Hematopoietic multipotent progenitor cell treated with erythropoietin and hydrocortisone succinate and interleukin-3 and kit ligand, for 8 days (in vitro differentiated cells): ENCODE results near the gene C2orf42.
"Not testable (repeated sequence)": the region's sequence is repeated elsewhere in the genome, so short reads cannot be mapped to it uniquely, and the experiment has no call there.

ENCODE experiments used
- DNase-seq: peaks from one replicate; pipeline ENCODE4 v3.0.0-alpha.2; 2015

The C2orf42 gene

DNA sequence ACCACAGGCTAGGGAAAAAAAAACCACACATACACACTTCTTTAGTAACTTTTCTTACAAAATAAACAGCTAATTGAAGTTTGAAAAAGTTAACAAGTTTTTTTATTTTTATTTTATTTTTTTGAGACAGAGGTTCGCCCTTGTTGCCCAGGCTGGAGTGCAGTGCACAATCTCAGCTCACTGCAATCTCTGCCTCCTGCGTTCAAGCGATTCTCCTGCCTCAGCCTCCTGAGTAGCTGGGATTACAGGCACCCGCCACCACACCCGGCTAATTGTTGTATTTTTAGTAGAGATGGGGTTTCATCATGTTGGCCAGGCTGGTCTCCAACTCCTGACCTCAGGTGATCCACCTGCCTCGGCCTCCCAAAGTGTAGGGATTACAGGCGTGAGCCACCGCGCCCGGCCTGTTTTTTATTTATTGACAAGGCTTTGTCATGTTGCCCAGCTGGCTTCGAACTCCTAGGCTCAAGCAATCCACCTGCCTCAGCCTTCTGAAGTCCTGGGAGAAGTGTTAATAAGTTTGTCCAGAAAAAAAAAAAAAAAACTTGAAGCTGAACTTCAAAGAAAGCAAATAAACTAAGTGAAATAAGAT, 21.1 kb downstream of the C2orf42 start:
- not testable (repeated sequence) for DNase-seq

DNA sequence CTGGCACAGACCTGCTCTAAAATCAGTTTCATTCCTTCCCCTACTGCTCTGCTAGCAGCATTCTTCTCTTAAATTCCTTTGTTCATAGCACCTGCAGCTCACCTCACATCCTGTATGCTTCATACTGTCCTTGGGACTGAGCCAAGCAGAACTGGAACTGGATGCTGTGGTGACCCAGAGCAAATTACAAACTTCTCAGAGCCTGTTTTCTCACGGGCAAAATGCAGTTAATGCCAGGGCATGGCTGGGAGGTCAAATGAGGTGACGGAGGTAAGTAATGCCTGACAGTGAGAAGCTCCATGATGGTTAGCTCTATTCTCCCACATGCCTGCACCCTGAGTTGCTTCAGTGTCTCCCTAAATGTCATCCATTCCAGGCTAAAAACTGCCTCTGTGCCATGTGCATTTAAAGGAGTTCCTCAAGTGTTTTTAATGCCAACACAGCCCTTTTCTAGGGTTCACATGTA, 29.7 kb downstream of the C2orf42 start:
- no peak for DNase-seq

DNA sequence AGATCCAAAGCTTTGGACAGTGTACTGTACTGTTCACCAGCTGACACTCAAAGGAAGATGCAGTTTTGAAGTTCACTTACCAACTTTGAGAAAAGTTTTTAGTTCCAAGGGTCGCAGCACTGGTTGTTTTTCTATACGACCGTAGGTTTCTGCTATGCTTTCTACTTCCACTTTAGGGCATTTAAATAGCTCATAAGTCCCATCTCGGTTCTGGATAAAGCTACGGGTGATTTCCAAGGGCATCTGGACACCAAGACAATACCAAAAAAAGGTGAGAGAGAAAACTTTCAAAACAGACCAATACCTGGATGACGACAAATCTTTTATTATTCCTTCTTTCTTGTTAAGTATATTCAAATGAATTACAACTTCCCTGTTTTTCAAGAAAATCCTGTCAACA, 30.3 kb downstream of the C2orf42 start:
- no peak for DNase-seq

DNA sequence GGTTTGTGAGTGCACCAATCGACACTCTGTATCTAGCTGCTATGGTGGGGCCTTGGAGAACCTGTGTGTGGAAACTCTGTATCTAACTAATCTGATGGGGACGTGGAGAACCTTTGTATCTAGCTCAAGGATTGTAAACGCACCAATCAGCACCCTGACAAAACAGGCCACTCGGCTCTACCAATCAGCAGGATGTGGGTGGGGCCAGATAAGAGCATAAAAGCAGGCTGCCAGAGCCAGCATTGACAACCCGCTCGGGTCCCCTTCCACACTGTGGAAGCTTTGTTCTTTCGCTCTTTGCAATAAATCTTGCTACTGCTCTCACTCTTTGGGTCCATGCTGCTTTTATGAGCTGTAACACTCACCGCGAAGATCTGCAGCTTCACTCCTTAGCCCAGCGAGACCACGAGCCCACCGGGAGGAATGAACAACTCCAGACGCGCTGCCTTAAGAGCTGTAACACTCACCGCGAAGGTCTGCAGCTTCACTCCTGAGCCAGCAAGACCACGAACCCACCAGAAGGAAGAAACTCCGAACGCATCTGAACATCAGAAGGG, 41.6 kb downstream of the C2orf42 start:
- DNase-seq = not testable (repeated sequence)

DNA sequence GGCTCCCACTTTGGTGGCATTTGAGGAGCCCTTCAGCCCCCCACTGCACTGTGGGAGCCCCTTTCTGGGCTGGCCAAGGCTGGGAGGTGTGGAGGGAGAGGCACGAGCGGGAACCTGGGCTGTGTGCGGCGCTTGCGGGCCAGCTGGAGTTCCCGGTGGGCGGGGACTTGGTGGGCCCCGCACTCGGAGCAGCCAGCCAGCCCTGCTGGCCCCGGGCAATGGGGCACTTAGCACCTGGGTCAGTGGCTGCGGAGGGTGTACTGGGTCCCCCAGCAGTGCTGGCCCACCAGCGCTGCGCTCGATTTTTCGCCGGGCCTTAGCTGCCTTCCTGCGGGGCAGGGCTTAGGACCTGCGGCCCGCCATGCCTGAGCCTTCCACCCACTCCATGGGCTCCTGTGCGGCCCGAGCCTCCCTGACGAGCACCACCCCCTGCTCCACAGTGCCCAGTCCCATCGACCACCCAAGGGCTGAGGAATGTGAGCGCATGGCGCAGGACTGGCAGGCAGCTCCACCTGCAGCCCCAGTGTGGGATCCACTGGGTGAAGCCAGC, 42.5 kb downstream of the C2orf42 start:
- not testable (repeated sequence) for DNase-seq

DNA sequence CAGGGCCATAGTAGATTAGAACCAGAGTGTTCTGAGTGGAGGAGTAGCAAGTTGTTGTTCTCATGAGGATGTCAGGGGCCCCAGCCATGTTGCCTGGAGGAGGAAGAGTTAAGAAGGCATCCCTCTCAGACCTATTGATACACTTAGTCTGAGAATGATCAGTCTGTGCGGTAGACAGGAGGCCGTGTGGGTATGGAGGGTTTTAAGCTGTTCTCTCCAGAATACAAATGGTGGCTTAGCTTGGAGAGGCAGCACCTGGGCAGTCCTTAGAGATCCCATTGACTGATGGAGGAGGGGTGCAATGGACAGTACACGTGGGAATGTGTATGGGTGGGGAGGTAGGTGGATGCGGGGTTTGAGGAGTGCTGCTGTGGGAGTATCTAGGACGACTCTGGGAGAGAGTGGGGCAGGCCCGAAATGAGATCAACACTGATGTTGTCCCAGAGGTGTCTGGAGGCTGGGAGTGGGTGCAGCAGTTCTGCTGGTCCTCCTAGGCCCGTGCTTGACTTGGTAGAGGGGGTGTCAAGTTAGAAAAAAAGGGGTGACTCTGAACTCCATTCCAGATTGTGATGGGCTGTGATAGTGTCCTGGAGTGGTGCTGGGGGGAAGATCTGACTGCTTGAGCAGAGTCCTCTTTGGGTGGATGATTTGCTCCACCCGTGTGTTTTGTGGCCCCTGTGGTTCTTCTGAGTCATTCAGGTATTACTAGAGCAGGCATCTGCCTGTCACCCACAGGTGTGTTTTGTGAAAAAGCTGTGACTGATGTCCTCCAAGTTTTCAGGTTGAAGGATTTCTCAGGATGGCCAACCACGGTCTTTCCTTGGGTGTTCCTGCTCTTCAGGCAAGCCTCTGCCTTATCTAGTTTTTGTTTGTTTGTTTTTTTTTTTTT, 44.7 kb downstream of the C2orf42 start:
- DNase-seq = no peak

DNA sequence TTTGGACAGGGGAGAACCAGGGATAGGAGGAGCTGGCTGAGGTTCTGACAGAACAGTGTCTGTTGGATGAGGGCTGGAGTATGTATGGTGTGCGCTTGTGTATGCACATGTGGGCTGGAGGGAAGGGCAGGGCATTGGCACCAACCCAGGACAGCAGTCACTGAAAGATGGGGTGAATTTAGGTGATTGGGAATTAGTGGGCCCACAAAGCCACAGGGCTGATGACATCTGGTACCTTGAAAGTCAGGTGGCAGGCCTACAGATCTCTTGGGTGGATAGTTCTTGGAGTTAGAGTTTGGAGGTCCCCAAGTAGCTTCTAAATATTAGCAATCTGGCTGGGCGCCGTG, 45.7 kb downstream of the C2orf42 start:
- peak; percentile 57 for DNase-seq

DNA sequence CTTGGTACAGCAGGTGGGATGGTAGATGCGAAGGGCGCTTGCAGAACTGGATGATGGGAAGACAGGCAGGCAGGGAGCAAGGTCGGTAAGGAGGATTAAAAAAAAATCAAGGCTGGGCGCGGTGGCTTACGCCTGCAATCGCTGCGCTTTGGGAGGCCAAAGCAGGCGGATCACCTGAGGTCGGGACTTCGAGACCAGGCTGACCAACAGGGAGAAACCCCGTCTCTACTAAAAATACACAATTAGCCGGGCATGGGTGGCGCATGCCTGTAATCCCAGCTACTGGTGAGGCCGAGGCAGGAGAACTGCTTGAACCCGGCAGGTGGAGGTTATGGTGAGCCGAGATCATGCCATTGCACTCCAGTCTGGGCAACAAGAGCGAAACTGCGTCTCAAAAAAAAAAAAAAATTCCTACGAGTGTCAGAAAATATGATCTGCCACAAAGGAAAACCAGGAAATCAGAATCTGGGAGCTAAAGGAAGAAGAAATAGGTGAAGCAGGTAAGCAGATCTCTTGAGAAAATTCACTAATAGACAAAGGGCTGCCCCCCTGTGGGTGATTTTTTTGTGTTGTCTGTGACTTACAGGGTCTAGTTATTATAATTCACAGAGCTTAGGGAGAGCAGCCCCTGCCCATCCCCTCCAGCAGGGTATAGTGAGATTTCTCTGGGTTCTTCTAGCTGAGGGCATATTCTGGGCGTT, 46.2 kb downstream of the C2orf42 start:
- no peak for DNase-seq

DNA sequence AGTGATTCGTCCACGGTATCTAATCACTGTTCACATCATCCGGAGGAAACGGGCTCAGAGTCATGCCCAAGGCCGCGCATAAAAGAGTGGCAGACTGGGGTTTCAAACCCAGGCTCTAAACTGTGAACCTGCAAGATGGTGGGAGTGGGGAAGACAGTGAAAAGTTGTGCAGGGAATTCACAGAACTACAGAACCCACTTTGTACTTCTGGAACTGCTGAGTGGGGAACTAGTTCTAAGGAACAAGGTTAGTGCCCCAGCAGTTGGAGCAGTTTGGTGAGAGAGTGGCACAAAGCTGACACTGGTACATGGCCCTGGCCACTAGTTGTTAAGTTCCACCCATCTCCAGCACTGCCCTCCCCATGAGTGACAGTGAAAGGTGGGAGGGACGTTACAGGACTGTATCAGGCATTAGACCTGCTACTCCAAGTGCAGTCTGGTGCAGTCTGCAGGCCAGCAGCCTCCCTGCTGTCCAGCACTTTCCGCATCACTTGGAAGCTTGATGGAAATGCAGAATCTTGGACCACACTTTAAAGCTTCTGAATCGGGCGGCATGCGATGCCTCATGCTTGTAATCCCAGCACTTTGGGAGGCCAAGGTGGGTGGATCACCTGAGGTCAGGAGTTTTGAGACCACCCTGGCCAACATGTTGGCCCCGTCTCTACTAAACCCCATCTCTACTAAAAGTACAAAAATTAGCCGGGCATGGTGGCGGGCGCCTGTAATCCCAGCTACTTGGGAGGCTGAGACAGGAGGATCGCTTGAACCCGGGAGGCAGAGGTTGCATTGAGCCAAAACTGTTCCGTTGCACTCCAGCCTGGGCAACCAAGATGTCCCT, 47.3 kb downstream of the C2orf42 start:
- peak; percentile 92 for DNase-seq

DNA sequence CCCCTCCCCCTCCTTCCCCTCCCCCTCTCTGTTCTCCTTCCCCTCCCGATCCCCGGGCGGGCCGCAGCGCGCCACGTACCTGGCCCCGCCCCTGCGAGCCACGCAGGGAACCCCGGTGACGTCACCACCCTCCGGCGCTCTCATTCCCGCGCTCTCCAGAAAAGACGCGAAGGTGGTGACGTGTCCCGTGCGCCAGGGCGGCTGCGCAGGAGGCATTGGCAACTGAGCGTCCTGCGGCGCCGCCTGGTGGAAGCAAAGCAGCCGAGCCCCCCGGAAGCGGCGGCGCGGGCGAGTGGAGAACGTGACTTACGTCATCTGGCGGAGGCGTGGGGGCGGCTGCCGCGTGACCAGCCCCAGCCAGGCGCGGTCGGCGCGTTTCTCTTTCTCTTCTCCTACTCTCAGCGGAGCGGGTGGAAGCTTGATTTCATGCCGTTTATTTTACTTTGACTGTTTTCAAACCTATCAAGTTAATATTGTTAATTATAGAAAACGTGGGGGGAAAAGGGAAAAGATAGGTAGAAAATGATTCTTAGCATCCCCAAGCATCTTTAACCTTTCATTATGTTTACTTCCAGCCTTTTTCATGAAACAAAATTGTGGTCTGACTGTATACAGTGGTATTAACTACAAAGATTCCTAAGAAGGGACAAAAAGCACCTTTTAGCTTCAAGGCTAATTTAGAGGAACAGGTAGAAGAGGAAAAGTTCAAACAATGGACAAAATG, 48.1 kb downstream of the C2orf42 start:
- DNase-seq = peak; percentile 99

DNA sequence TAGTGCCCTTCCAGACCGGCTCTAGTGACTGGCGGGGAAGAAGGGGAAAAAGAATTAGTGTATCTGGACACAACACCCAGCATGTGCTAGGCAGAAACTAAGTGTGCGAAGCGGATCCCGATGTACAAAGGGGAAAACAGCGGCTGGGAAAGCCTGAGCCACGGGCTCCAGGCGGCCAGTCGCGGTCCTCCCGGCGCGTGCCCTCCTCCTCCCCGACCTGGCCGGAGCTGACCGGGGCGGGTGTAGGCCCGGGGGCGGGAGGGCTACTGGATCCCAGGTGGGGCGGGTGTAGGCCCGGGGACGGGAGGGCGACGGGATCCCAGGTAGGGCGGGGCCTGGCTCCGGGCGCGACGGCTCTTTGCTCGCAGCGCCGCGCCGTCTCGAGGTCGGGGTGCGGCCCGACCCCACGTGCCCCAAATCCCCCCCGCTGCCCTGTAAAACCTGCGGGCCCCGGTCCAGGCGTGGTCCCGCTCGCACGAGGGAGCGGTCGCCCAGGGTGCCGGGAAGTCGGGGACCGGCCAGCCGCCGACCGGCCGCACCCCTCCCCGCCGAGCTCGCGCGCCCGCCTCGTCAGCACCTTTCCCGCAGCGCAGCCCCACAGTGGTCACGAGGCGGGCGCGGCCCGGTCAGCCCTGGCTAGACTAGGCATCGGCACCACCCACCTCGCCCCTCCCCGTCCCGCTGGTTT, 48.8 kb downstream of the C2orf42 start:
- DNase-seq = no peak

DNA sequence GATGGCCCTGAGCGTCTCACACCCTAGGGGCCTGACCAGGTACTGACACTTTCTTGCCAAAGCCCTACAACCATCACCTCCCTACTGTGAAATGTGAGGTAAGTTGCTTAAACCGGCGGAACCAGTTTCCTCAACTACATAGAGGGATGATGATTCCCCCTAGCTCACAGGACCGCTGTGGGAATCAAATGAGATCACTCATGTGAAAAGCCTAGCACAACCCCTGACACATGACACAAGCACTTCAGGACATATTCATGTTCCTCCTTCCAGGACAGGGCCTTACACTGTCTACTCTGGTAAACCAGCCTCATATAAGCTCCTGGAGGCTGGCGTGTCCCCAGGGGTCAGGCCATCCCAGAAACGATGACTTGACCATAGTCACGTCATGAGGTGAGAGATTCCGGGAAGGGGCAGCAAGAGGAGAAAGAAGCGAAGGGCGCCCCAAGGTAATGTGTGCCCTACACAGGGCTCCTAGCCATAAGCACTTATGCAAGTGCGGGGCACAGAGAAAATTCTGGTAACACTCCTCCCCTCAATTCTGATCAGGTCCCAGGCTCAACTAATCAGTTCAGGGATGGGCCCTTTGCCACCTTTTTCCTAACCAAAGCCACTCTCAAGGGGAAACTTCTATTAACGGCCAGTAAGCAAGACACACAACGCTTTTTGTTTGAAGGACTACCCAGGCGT, 49.5 kb downstream of the C2orf42 start:
- peak; percentile 77 for DNase-seq

DNA sequence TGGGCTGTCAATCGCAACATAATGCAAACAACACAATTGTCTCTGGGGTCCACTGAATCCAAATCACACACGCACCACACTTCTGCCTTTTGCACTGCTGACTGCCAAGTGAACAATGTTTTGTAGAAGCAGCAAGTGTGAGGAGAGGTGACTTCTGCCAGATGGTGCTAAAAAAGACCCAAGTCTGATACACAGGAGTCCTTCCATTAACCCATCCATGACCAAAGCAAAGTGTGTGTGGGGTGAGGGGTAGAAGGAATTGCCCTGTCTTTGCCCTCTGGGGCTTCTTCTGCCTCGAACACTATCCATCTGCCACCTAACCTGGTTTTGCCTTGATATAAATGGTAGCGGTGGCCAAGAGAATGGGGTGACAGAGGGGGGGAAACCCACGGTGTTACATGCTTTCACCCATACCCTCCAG, 50.0 kb downstream of the C2orf42 start:
- DNase-seq = no peak

DNA sequence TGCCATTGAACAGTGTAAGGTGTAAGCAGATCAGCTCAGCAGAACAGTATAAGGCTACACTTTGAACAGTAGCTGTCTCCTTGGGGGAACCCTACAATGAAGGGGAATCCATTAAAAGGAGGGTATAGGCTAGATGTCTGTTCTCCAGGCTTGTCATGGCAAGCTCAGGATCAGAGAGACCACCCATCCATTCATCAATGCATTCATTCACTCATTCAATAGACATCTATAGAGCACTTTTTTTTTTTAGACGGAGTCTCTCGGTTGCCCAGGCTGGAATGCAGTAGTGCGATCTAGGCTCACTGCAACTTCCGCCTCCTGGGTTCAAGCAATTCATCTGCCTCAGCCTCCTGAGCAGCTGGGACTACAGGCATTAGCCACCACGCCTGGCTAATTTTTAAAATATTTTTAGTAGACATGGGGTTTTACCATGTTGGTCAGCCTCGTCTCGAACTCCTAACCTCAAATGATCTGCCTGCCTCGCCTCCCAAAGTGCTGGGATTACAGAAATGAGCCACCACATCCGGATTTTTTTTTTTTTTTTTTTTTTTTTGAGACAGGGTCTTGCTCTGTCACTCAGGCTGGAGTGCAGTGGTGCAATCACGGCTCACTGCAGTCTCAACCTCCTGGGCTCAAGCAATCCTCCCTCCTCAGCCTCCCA, 56.4 kb downstream of the C2orf42 start:
- not testable (repeated sequence) for DNase-seq

DNA sequence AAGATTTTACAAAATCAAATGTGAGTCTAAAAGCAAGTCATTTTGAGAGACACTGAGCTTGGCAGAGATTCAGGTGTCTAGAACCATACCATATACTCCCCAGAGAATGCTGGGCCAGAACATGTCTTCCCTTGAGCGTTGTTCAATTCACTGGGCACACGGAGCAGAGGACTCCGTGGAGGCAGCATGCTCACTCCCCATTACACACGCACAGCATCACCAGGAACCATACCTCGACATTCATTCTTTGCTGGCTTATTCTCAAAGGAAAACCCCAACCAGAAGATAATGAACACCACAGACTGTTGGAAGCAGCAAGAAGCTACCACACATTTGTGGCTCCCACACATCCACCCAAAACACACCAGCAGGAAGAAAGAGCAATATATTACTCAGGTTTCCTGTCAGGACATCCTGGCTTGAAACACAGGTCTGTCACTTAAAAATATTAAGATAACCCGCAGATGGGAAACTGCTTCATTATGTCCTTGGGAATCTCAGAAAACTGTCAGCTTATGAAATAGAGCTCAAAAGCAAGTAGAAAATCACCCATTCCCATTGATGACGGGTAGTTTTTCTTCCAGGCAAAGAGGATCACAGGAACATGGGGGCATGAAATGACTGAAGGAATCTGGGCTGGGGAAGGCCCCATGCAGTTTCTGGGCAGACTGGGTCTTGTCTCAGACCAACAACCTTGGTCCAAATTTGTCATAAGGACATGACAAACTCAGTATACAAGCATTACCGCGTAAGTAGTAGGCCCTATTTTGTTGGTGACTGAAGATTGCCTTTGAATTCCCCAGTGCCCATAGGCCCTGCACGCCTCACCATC, 57.1 kb downstream of the C2orf42 start:
- DNase-seq = peak; percentile 39

DNA sequence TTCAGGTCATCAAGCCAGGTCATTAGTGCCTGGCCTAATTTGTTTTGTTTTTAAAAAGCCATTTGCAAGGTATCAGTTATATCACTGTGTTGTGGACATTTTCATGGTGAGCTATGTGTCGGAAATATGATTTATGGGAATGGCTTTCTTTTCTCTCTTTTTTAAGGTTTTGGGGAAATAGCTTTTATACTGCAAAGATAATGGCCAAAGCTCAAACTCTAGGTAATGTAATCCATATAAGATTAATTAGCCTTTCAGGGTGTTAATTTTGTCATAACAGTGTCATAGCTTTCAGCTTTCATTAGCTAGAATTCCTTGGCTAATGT, 57.7 kb downstream of the C2orf42 start:
- no peak for DNase-seq

DNA sequence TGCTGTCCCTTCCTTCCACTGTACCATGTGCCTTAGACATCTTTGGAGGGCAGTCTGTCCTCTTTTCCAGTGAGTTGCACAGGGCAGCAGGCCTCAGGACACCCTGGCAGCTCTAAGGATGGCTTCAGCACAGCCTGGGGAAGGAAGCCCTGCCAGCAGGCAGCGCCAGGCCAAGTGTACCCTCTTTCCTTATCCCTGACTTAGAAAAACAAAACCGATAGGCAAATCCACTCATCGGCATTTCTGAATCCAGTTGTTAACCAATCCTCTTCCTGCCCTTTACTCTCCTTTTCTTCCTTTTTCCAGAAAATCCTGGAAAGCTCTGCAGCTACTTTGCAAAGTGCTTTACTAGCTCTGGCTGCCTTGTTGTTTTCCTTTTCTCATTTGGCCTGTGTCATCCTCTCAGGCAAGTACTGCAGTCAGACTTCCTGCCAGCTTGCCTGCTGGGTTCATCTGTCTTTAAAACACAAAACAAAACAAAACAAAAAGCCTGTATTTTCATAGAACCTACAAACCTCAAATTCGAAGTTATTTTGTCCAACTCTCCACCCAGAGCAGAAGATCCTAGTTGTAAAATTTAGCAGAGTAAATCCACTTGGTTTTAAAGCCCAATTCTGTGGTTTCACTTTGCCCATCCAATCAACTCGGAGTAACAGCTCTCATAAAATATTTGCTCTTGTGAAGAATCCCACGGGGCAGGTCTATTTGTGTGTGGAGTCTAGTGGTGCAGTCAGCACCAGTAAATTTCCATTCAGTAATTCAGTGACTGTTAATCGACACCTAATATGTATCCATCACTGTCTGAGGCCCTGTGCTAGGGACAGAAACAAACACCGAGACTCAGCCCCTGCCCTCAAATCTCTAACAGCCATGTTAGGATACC, 58.3 kb downstream of the C2orf42 start:
- peak; percentile 69 for DNase-seq
